Measurements from ENCODE around the gene TMEM178A. TPM values are rescaled to one million over a fixed set of nuclear protein-coding genes. Genes with fewer than 3 reads are reported as not detected.

TMEM178A gene
- total and polyA plus RNA-seq, 3 donors from 2014 or later: 1.9 to 5.7 (median 3.4) TPM

GRCh38 chr2:39686456-39686855 lies 20.7 kb downstream of the TMEM178A start:
- no peaks in the 10 kb centered on the region for H3K4me1 ChIP-seq
- TF ChIP-seq POLR2A (IDR thresholded peaks at IDR 0.05) (no peak), CTCF (IDR thresholded peaks at IDR 0.05) (no peak)
- WGBS, 2 donors: 77 to 81% methylated on average over 6 of the region's 6 CpGs
- no peak for DNase-seq
- H3K27me3 ChIP-seq: no peaks in the 10 kb centered on the region
- H3K9me3 ChIP-seq: no peaks in the 10 kb centered on the region
- no peak overlapping the region for H3K4me3 ChIP-seq
- H3K27ac ChIP-seq: no peak overlapping the region
- intact Hi-C loops (cut with DNase I; ENCODE audit: low total_unique reads): no loop called here
- no peaks in the 10 kb centered on the region for H3K36me3 ChIP-seq (ENCODE audit: low read depth, missing control alignments)

GRCh38 chr2:39688181-39688580 lies 22.5 kb downstream of the TMEM178A start:
- WGBS, 2 donors: 55 to 67% methylated on average over 2 of the region's 2 CpGs

GRCh38 chr2:39689272-39689841 lies 23.6 kb downstream of the TMEM178A start:
- Histone ChIP-seq H3K4me1 (no peaks in the 10 kb centered on the region), H3K36me3 (ENCODE audit: low read depth, missing control alignments) (no peaks in the 10 kb centered on the region), H3K27ac (no peak overlapping the region), H3K4me3 (no peak overlapping the region), H3K27me3 (no peaks in the 10 kb centered on the region), H3K9me3 (no peaks in the 10 kb centered on the region)
- no peak for TF ChIP-seq POLR2A (IDR thresholded peaks at IDR 0.05)
- no peak for TF ChIP-seq CTCF (IDR thresholded peaks at IDR 0.05)
- DNase-seq: no peak
- 95 to 96% methylated on average over 1 of the region's 1 CpG for WGBS, 2 donors
- intact Hi-C loops (cut with DNase I; ENCODE audit: low total_unique reads): no loop called here

More at GRCh38 chr2:39688181-39688580, 22.5 kb downstream of the TMEM178A start:
- DNase-seq: no peak
- Histone ChIP-seq H3K4me3 (no peak overlapping the region), H3K9me3 (no peaks in the 10 kb centered on the region), H3K36me3 (ENCODE audit: low read depth, missing control alignments) (no peaks in the 10 kb centered on the region), H3K27ac (no peak overlapping the region), H3K27me3 (no peaks in the 10 kb centered on the region), H3K4me1 (no peaks in the 10 kb centered on the region)
- TF ChIP-seq POLR2A (IDR thresholded peaks at IDR 0.05) (no peak), CTCF (IDR thresholded peaks at IDR 0.05) (no peak)
- intact Hi-C loops (cut with DNase I; ENCODE audit: low total_unique reads): no loop called here

GRCh38 chr2:39689876-39690275 lies 24.2 kb downstream of the TMEM178A start:
- Histone ChIP-seq H3K27me3 (no peaks in the 10 kb centered on the region), H3K4me1 (no peaks in the 10 kb centered on the region), H3K9me3 (no peaks in the 10 kb centered on the region), H3K36me3 (ENCODE audit: low read depth, missing control alignments) (no peaks in the 10 kb centered on the region), H3K4me3 (no peak overlapping the region), H3K27ac (no peak overlapping the region)
- intact Hi-C loops (cut with DNase I; ENCODE audit: low total_unique reads): no loop called here
- DNase-seq: no peak
- 96 to 97% methylated on average over 6 of the region's 6 CpGs for WGBS, 2 donors
- TF ChIP-seq POLR2A (IDR thresholded peaks at IDR 0.05): no peak
- TF ChIP-seq CTCF (IDR thresholded peaks at IDR 0.05): no peak

- H3K4me3 ChIP-seq: no peak overlapping the region
- DNase-seq: no peak
- H3K27me3 ChIP-seq: no peaks in the 10 kb centered on the region
- intact Hi-C loops (cut with DNase I; ENCODE audit: low total_unique reads): no loop called here
- no peaks in the 10 kb centered on the region for H3K36me3 ChIP-seq (ENCODE audit: low read depth, missing control alignments)
- TF ChIP-seq POLR2A (IDR thresholded peaks at IDR 0.05) (no peak), CTCF (IDR thresholded peaks at IDR 0.05) (no peak)
- no peaks in the 10 kb centered on the region for H3K9me3 ChIP-seq
- no peak overlapping the region for H3K27ac ChIP-seq
- 89 to 90% methylated on average over 1 of the region's 1 CpG for WGBS, 2 donors
- no peaks in the 10 kb centered on the region for H3K4me1 ChIP-seq
Measured at GRCh38 chr2:39693245-39693644, 27.5 kb downstream of the TMEM178A start.
